ENCODE results near the gene ELN.
A peak's percentile ranks its signal among the peaks of the same experiment; 100 is the strongest.

Gene ELN

GRCh38 chr7:74025730-74026129, 2.2 kb upstream of the ELN start:
- DNase-seq = no peak

DNA sequence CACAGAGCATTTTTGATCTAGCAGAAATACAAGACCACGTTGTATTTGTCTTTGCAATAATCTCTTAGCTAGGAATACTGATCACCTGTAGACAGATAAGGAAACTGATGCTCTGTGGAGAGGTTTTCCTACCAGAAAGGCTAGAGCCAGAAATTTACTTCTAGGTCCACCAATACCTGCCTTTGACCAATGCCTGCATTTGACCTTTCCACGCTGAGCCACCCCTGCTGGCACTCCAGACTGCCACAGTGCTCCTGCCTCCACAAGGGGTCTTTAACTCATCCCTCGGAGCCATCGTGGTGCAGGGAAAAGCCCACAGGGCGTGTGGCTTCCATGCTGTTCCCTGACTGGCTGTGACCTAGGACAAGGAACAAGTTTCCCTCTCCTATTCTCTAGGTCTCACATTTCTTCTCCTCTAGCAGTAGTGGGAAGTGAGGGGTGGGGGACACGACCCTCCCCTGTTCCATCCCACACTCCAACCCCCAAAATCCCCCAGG, 1.5 kb upstream of the ELN start:
- DNase-seq = no peak

- peak; percentile 45 for DNase-seq
Observed at GRCh38 chr7:74026903-74027682, 880 bp upstream of the ELN start.

GRCh38 chr7:74028321-74028838, 407 bp downstream of the ELN start:
- no peak for DNase-seq

DNA sequence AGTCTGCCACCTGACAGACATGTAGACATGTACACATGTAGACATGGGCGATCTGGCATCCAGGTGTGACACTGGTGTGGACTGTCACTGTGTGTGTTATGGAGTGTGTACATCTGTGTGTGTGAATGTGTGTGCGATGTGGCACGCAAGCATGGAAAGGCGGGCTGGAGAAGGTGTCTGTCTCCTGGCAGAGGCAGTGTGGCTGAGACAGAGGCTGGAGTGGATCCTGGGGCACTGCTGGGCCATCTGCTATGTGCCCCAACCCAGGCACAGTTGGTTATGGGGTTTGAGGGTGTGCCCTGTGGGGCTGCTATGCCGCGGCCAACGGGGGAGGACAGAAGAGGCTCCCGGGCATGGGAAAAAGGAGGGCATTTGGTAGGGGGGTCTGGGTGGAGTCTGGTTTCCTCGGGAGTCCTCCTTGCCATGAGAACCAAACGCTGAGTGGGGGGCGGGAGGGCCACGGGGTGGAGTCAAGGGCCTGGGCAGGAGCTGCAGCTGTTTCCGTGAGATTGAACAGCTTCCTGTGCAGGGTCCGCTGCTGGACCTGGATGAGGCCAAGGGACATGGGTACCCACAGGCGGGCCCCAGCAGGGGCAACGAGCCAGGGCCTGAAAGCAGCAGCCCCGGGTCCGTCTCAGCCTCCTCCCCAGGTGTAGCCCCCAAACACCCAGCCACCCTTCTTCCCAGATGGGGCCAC, 1.3 kb downstream of the ELN start:
- no peak for DNase-seq

DNA sequence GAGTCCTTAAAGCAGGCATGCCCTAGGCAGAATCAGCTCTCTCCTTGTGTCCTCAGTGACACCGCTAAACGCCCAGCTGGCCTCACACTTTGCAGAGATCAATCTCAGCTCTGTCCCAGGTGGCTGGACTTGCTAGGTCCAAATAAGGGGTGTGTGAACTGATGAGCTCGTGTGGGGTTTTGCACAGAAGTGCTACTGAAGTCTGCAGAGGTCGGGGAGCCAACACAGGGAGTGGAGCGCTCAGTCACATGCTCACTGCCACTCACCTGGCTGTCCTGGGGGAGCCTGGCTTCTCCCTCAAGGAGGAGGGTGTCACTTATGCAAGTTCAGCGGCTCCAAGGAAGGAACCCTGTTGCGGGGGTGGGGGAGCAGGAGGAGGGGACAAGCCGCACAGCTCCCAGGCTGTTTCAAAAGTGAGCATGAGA, 2.0 kb downstream of the ELN start:
- DNase-seq = no peak

GRCh38 chr7:74030861-74031260, 2.9 kb downstream of the ELN start:
- DNase-seq = no peak

GRCh38 chr7:74031403-74032190, 3.6 kb downstream of the ELN start:
- no peak for DNase-seq

GRCh38 chr7:74032191-74032490, 4.2 kb downstream of the ELN start:
- DNase-seq = no peak

DNA sequence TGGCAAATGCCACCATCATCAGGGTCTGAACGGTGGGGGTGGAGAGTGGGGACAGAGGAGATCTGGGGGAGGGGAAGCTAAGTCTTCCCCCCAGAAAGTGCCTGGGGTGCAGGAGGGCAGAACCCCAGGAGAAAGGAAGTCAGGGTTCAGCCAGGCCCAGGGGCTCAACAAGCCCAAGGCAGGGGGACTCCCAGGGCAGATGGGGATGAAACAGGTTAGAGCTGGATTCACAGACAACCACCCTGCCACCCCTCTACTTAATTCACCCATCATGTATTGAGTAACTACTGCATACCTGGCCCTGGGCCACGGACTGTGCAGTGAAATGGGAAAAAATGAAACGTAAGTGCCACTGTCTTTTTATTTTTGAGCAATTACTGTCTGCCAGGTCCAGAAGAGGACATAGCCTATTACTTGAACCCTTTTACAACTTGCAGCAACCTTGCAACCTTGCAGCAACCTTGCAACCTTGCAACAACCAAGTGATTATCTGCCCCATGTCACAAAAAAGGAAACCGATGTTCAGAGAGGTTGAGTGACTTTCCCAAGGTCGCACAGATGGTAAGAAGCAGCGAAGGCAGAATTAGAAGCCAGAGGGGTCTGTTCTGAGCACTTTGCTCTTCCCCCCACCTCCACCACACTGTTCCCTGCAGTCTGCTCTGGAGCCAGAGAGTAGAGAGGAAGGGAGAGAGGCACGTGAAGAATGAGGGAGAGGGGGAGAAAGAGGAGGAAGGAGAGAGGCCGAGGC, 4.8 kb downstream of the ELN start:
- DNase-seq = no peak

DNA sequence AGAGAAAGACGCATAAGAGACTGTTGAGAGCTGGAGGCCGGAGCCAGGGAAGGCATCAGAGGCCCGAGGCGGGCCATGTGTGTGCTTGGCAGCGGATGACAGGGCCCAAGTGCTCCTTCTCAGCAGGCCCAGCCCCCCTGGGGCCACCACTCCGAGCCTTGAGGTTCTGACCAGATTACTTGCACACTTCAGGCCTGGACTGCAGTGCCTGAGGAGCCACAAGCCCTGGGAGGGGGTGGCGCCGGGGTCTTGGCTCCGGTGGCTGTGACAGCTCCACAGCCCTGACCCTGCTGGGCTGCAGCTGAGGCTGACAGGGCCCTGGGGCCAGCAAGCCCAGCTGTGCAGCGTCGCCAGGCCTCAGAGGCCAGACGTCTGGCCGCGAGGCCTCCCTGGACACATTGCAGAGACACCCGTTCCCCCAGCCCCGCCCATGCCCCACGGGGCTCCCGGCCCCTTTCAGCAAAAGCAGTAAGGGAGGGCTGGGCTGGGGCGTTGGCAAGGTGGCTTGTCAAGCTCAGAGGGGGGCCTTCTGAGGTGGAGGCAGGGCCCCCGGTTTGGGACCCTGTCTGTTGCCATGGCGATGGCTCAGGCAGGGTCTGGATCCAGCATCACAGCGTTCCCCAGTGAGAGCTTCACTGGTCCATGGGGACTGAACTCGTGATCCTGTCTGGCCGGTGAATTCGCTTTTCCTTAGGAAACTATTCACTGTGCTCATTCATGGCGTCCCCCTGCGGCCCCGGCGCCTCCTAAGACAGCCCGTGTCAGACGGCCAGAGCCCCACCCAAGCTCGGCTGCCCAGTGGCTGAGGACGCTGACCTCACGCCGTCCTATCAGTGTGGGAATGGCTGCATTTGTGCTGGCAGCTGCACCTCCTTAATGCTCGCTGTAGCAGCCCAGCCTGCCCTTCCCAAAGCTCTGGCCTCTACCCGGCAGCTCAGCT, 5.7 kb downstream of the ELN start:
- DNase-seq = no peak

DNA sequence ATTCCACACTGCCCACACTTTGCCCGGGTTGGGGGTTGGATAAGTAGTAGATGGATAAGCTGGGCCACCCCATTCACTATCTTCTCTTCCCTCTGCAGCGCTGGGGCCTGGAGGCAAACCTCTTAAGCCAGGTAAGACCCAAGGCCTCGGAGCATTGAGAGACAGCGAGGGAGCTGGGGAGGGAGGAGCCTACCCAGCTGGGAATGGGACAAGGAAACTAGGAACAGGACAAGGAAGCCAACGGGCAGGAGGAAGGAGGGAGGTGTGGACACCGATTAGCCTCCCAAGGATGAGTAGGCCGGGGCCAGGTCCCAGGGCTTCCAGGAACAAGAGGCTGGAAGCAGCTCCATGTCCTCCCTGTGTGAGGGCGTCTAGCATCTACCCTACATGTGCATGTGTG, 9.6 kb downstream of the ELN start:
- DNase-seq = no peak

- no peak for DNase-seq
Observed at GRCh38 chr7:74038194-74038961, 10.4 kb downstream of the ELN start.

DNA sequence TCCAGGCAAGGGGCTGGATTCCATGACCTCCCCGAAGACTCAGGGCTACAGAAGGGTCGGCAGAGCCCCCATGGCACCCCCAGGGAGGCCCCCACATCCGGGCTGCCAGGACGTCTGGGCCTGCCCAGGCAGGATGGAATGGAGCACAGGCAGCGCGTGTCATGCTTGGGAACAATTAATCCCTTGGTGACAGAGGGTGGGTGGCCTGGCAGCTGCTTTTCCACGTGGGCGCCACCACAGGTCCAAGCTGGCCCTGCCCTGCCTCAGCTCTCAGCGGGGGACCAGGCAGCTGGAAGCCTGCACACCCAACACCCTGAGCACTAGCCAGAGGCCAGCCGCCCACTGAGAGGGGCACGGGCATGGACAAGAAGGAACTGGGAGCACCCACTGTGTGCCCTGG, 11.4 kb downstream of the ELN start:
- DNase-seq = no peak

DNA sequence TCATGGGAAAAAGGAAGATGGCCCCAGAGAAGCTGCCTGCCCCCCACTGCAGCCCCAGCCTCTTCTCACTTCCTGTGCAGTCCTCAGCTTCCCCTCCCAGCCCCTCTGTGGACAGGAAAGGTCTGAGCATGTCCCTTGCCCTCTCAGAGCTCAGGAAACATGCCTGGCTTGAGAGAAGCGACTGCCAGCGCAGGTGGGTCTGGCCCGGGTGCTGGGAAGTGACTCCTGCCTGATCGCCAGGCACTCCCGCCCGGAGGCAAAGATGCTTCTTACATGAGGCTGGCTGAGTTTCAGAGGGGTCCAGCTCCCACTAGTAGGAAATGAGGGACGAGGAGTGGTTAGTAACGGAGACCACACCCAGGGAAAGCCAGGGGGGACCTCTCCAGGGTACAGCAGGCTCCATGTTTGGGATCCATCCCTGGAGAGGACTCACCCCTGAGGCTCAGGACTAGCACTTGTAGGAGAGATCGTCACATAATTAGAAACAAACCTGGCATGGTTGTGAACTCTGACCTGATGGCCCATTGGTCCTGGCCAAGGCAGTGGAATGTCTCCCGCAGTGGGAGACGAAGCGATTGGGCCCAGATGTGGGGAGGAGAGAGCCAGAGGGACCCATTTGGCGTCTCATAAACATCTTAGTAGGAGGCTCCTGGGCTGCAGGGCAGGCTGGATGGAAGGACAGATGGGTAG, 12.3 kb downstream of the ELN start:
- no peak for DNase-seq

DNA sequence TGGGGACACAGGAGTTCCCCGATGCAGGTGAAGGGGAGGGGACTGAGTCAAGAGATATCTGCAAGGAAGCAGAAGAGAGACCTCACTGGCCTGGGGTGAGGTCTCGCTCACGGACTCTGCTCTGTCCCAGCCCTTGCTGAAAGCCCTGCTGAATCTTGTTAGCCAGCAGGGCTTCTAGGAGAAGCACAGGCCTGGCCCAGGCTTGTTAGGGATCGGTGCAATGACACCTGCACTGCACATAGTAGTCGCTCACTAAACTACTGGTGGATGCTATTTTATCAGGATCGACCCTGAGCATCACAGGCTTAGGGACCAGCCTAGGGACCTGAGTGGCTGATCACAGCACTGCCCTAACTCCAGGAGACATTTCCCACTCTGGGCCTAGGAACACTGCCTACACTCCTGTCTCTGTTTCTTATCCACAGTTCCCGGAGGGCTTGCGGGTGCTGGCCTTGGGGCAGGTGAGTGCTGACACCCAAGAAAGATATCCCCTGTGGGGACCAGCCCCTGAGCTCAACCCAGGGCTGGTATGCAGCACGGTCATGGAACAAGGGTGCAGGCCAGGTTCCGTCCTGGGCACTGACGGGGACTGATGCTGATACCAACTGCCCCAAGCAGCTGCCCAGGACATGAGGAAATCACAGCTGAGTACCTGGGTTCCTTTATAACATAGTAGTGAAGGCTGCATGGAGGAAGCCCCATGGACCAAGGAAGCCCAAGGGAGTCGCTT, 13.0 kb downstream of the ELN start:
- DNase-seq = no peak

DNA sequence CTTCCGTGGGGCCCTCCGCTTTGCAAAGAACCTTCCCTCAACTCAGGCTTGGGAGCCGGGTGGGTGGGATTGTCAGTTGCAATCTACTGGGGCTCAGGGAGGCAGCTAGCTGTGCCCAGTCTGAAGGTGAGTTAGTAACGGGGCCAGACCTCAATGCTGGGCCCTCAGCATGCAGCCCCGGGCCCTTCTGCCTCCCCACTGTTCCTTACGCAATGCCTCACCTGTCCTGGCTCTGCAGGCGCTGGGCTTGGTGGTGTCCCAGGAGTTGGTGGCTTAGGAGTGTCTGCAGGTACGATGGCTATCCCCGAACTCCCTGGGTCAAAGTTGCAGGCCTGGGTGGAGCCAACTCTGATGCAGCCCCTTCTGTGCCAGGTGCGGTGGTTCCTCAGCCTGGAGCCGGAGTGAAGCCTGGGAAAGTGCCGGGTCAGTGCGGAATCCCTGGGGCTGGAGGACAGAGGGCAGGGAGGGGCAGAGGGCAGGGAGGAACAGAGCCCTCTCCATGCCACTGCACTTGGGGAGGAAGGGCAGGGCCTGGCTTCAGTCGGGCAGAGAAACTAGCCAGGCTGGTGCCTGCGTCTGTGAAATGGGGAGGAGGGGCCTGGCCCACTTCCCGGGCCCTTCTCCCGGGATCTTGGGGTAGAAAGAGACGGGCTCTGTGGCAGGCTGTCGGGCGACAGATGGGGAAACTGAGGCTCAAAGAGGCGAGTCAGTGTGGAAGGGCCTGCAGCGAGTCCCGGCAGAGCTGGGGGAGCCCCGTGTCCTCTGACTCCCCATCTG, 15.0 kb downstream of the ELN start:
- DNase-seq = no peak

DNA sequence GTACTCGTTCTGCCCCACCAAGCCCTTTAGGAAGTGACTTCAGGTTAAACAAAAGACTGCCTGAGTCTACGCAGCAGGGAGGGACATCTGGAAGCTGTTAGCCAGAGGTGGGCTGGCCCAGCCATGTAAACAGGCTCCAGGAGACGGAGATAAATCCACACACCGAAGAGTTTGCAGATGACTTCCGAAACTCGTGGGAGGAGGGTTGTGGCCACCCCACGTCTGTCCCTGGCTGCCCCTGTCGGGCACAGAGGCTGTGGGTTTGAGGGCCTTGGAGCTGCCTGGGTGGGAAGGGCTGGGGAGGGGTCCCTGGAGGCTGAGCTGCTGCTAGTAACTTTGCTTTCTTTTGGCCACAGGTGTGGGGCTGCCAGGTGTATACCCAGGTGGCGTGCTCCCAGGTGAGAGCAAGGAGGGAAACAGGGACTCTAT, 15.6 kb downstream of the ELN start:
- DNase-seq = no peak
